Adipocyte (in vitro differentiated cells): ENCODE data around the gene SUSD4.
"Not testable (repeated sequence)": the region's sequence is repeated elsewhere in the genome, so short reads cannot be mapped to it uniquely, and the experiment has no call there.

Experiments used
- DNase-seq: peaks from one replicate; pipeline ENCODE4 v3.0.0-alpha.2; 2015; ENCODE audit warnings: low read depth
- H3K27me3 ChIP-seq: replicated peaks from 2 replicates; pipeline ENCODE4 v1.7.0; 2013; ENCODE audit warnings: mild to moderate bottlenecking, low read length, moderate library complexity; ENCODE audit not compliant: control insufficient read depth, insufficient read depth
- H3K36me3 ChIP-seq: 2 replicates; pipeline ENCODE4 v1.7.0; 2013; ENCODE audit warnings: low read length, mild to moderate bottlenecking, moderate library complexity; ENCODE audit not compliant: control insufficient read depth, insufficient read depth, severe bottlenecking
- H3K4me1 ChIP-seq: 2 replicates; pipeline ENCODE4 v1.7.0; 2013; ENCODE audit warnings: mild to moderate bottlenecking, low read length, moderate library complexity; ENCODE audit not compliant: control insufficient read depth, insufficient read depth
- H3K4me3 ChIP-seq: 2 replicates; pipeline ENCODE4 v1.7.0; 2013; ENCODE audit warnings: mild to moderate bottlenecking, low read length, moderate library complexity
- H3K9ac ChIP-seq: 2 replicates; pipeline ENCODE4 v1.7.0; 2013; ENCODE audit warnings: mild to moderate bottlenecking, low read length, moderate library complexity
- H3K9me3 ChIP-seq: 2 replicates; pipeline ENCODE4 v1.7.0; 2013; ENCODE audit warnings: mild to moderate bottlenecking, low read length, moderate library complexity; ENCODE audit not compliant: control insufficient read depth

Gene SUSD4

GRCh38 chr1:223285452-223285851 lies 78.5 kb downstream of the SUSD4 start:
- Histone ChIP-seq H3K4me3 (no peak overlapping the region), H3K9me3 (peaks cover 2% of the 10 kb centered on the region), H3K27me3 (peaks cover 10% of the 10 kb centered on the region), H3K36me3 (no peaks in the 10 kb centered on the region), H3K4me1 (no peaks in the 10 kb centered on the region), H3K9ac (no peak overlapping the region)
- DNase-seq: no peak

DNA sequence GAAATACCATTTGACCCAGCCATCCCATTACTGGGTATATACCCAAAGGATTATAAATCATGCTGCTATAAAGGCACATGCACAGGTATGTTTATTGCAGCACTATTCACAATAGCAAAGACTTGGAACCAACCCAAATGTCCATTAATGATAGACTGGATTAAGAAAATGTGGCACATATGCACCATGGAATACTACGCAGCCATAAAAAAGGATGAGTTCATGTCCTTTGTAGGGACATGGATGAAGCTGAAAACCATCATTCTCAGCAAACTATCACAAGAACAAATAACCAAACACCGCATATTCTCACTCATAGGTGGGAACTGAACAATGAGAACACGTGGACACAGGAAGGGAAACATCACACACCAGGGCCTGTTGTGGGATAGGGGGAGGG lies 80.3 kb downstream of the SUSD4 start:
- not testable (repeated sequence) for H3K36me3 ChIP-seq, H3K4me1 ChIP-seq, H3K9ac ChIP-seq, H3K9me3 ChIP-seq, DNase-seq, H3K4me3 ChIP-seq, H3K27me3 ChIP-seq

DNA sequence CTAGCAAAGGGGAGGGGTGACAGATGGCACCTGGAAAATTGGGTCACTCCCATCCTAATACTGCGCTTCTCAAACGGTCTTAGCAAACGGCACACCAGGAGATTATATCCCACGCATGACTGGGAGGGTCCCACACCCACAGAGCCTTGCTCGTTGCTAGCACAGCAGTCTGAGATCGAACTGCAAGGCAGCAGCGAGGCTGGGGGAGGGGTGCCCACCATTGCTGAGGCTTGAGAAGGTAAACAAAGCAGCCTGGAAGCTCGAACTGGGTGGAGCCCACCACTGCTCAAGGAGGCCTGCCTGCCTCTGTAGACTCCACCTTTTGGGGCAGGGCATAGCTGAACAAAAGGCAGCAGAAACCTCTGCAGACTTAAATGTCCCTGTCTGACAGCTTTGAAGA lies 85.7 kb downstream of the SUSD4 start:
- H3K9me3 ChIP-seq, H3K4me1 ChIP-seq, DNase-seq, H3K4me3 ChIP-seq, H3K9ac ChIP-seq, H3K36me3 ChIP-seq: not testable (repeated sequence)
- peaks cover 27% of the 10 kb centered on the region for H3K27me3 ChIP-seq

GRCh38 chr1:223276029-223276428 lies 87.9 kb downstream of the SUSD4 start:
- H3K9me3 ChIP-seq: no peaks in the 10 kb centered on the region
- no peaks in the 10 kb centered on the region for H3K36me3 ChIP-seq
- peaks cover 30% of the 10 kb centered on the region for H3K27me3 ChIP-seq
- no peak for DNase-seq
- H3K4me1 ChIP-seq: no peaks in the 10 kb centered on the region
- H3K4me3 ChIP-seq: no peak overlapping the region
- H3K9ac ChIP-seq: no peak overlapping the region

- H3K27me3 ChIP-seq: peaks cover 48% of the 10 kb centered on the region
Observed at GRCh38 chr1:223273511-223273910, 90.5 kb downstream of the SUSD4 start.

DNA sequence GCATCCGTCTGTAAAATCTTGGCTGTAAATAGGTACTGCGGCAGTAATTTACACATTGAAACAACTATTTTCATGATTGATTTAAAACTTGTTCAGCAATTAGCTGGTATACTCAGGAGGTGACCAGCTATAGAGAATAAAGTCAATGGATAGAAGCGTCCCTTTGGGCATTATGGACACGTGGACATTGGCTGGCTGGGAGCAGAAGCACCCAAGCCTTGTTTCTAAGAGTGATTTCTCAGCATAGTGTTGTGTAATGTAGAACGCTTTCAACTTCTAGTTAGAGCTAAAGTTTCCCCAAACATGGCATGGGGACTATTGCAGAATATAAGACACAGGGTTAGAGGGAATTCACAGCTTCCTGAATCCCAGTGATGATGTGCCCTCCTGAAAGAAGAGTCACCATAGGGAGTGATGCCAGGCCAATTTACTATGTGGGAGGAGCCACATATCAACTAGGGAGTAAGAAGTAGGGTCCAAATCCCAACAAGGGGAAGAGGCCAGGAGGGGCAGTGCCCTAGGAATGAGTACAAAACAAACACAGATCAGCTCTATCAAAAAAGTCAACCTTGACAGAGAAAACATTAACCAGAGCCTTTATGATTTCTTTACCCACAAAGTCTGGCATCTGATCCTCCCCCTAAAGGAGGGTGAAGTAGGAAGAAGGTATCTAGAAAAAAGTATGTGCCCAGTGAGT lies 92.7 kb downstream of the SUSD4 start:
- H3K9me3 ChIP-seq: no peaks in the 10 kb centered on the region
- H3K36me3 ChIP-seq: no peaks in the 10 kb centered on the region
- H3K27me3 ChIP-seq: peaks cover 43% of the 10 kb centered on the region
- H3K4me1 ChIP-seq: no peaks in the 10 kb centered on the region
- no peak overlapping the region for H3K9ac ChIP-seq
- no peak overlapping the region for H3K4me3 ChIP-seq
- no peak for DNase-seq

More at GRCh38 chr1:223273511-223273910, 90.5 kb downstream of the SUSD4 start:
- DNase-seq: no peak
- Histone ChIP-seq H3K4me3 (no peak overlapping the region), H3K4me1 (no peaks in the 10 kb centered on the region), H3K9ac (no peak overlapping the region), H3K9me3 (no peaks in the 10 kb centered on the region), H3K36me3 (no peaks in the 10 kb centered on the region)

- Histone ChIP-seq H3K9me3 (no peaks in the 10 kb centered on the region), H3K27me3 (peaks cover 50% of the 10 kb centered on the region), H3K9ac (no peak overlapping the region), H3K4me3 (no peak overlapping the region), H3K4me1 (no peaks in the 10 kb centered on the region), H3K36me3 (no peaks in the 10 kb centered on the region)
- no peak for DNase-seq
Observed at GRCh38 chr1:223270155-223270554, 93.8 kb downstream of the SUSD4 start.

DNA sequence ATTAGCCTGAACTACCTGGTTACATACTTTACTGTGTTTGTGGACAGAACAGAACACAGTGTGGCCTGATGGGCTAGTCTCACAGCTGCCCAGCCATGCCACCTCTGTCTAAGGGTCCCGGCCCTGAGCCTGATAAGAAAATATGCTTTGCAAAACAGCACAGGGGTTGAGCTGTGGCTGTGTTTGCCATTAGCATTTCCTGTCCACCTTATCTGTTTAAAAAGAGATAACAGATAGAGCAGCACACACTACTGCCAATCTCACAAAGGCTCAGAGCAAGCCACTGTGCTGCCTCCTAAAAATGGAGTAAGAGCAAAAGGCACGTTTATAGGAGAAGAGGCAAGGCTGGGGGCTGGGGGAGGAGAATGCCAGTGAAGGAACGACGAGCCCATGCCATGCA lies 95.0 kb downstream of the SUSD4 start:
- Histone ChIP-seq H3K4me1 (no peaks in the 10 kb centered on the region), H3K9me3 (no peaks in the 10 kb centered on the region), H3K9ac (no peak overlapping the region), H3K36me3 (no peaks in the 10 kb centered on the region), H3K4me3 (no peak overlapping the region), H3K27me3 (peaks cover 59% of the 10 kb centered on the region)
- no peak for DNase-seq

DNA sequence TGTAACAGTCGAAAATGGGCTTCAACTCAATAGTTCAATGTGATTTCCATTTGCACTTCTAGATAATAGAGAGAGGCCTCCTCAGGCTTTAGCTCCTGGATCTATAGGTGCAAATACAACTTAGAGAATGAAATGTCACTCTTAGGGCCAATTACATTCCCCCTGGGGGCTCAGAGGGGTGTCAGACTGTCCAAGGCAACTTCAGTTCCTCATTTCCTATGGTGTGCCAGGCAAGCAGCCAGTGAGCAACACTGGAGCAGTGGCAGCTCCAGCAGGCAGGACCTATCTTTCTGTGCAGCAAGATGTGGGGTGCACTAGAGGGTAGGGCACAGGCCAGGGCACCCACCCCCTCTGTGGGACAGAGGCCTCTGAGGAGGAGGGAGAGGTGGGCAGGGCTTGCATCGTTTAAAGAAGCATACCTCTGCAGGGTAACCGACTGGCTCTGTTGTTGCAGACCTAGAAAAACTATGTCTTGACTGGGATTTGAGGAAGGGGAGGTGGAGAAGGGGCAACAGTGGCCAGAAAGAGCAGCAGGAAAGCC lies 97.3 kb downstream of the SUSD4 start:
- peaks cover 67% of the 10 kb centered on the region for H3K27me3 ChIP-seq

DNA sequence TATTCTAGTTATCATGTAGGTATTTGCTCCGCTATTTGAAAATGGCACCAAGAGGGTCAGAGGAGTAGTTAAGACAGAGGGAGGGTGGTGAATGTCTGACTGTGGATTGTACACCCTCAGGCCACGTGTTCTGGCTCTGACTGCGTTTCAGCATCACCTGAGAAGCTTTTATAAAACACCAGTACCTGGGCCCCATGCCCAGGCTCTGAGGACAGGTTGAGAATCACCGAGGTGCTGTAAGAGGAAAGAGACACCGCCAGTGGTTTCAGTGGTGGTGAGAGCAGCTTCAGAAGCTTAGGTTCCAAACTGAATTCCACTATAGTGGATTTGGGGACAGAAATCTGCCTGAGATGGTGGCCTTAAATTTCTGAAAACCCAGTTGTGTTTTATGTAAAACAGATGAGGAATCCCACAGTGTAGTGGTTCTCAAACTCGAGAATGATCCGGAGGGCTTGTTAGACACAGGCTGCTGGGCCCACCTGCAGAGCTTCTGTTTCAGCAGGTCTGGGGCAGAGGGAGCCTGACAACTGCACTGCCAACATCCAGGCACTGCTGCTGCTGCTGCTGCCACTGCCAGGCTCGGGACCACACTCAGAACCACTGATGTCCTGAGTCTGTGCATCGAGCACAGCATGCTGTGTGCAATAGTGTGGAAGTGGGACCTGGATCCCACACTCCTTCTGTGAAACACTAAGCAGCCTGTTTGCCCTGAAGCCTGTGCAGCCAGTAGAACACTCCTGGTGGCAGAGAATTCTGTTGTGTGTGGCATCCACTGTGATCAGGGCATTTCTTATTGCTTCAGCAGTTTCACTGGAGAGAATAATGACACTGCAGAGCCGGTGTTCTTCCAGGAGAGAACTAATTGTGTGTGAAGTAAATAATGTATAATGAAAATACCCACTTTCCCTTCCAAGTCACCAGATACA lies 98.7 kb downstream of the SUSD4 start:
- Histone ChIP-seq H3K9ac (no peak overlapping the region), H3K4me1 (no peaks in the 10 kb centered on the region), H3K9me3 (no peaks in the 10 kb centered on the region), H3K36me3 (no peaks in the 10 kb centered on the region), H3K27me3 (peaks cover 70% of the 10 kb centered on the region), H3K4me3 (no peak overlapping the region)
- DNase-seq: no peak

More for the DNA sequence above, 97.3 kb downstream of the SUSD4 start:
- Histone ChIP-seq H3K36me3 (no peaks in the 10 kb centered on the region), H3K9ac (no peak overlapping the region), H3K9me3 (no peaks in the 10 kb centered on the region), H3K4me1 (no peaks in the 10 kb centered on the region), H3K4me3 (no peak overlapping the region)
- DNase-seq: no peak

- Histone ChIP-seq H3K4me1 (no peaks in the 10 kb centered on the region), H3K27me3 (peaks cover 65% of the 10 kb centered on the region), H3K9ac (no peak overlapping the region), H3K4me3 (no peak overlapping the region), H3K9me3 (no peaks in the 10 kb centered on the region), H3K36me3 (no peaks in the 10 kb centered on the region)
- no peak for DNase-seq
Observed at GRCh38 chr1:223264529-223264928, 99.4 kb downstream of the SUSD4 start.
